ENCODE measurements around the gene DPRX. TPM values are rescaled to one million over a fixed set of nuclear protein-coding genes. Genes with fewer than 3 reads are reported as not detected.

DPRX gene
- total and polyA plus RNA-seq, 2 of the 13 experiments (the other 11 are each of a cell fraction or from before 2014, with no cell fraction given), result not detected

DNA sequence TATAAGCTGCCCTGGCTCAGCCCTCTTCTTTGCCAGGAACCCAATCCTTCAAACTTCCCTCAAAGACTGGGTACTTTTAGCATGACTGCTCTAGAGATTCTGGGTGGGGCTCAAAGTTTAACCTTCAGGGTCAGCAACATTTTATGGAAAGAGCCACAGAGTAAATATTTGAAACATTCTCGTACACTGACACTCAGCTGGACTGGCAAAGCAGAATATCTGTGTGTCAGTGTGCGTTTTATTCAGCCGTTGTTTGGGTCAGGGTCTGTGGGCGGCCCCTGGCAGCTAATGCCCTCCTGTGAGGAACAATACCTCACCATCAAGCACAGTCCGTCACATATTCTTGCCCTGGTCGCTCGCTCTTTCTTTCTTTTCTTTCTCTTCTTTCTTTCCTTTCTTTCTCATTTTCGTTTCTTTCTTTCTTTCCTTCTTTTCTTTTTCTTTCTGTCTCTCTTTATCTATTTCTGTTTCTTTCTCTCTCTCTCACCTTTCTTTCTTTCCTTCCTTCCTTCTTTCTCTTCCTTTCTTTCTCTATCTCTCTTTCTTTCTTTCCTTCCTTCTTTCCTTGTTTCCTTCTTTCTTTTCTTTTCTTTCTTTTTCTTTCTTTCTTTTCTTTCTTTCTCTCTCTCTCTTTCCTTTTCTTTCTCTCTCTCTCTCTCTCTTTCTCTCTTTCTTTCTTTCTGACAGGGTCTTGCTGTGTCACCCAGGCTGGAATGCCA, 10.7 kb downstream of the DPRX start (continued):
- TF ChIP-seq, protein P1, sequence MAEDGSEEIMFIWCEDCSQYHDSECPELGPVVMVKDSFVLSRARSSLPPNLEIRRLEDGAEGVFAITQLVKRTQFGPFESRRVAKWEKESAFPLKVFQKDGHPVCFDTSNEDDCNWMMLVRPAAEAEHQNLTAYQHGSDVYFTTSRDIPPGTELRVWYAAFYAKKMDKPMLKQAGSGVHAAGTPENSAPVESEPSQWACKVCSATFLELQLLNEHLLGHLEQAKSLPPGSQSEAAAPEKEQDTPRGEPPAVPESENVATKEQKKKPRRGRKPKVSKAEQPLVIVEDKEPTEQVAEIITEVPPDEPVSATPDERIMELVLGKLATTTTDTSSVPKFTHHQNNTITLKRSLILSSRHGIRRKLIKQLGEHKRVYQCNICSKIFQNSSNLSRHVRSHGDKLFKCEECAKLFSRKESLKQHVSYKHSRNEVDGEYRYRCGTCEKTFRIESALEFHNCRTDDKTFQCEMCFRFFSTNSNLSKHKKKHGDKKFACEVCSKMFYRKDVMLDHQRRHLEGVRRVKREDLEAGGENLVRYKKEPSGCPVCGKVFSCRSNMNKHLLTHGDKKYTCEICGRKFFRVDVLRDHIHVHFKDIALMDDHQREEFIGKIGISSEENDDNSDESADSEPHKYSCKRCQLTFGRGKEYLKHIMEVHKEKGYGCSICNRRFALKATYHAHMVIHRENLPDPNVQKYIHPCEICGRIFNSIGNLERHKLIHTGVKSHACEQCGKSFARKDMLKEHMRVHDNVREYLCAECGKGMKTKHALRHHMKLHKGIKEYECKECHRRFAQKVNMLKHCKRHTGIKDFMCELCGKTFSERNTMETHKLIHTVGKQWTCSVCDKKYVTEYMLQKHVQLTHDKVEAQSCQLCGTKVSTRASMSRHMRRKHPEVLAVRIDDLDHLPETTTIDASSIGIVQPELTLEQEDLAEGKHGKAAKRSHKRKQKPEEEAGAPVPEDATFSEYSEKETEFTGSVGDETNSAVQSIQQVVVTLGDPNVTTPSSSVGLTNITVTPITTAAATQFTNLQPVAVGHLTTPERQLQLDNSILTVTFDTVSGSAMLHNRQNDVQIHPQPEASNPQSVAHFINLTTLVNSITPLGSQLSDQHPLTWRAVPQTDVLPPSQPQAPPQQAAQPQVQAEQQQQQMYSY (CRISPR knock-in tag; IDR thresholded peaks at IDR 0.05), result no peak
- TF ChIP-seq ZNF720 (CRISPR knock-in tag; IDR thresholded peaks at IDR 0.05), result no peak

DNA sequence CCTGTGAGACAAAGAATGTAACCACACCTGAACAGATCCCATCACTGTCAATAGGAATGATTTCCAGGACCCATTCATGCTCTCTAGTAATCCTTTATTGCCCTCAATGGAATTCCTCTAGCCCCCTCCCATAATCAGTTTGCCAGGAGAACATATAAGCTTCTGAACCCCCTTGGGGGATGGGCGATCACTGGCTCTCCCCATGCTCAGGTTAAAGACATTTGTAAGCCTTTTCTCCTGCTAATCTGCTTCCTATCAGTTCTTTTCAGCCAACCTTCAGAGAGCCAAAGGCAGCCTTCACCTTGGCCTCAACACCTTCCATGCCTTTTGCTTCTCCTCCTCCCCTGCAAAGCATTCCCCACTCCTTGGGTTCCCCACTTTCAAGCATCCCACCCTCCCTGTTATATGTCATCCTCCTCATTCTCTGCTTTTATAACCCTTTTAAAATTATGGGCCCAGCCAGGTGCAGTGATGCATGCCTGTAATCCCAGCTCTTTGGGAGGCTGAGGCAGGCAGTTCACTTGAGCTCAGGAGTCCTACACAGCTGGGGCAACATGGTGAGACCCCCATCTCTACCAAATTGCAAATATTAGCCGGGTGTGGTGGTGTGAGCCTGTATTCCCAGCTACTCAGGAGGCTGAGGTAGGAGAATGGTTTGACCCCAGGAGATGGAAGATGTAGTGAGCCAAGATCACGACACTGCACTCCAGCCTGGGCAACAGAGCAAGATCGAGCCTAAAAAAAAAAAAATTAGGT, 12.4 kb downstream of the DPRX start:
- Histone ChIP-seq H3K4me1 (ENCODE audit: insufficient read depth, low read length) (peaks cover 59% of the 10 kb centered on the region), H3K27ac (ENCODE audit: extremely low read length, insufficient read depth, low read length) (no peak overlapping the region), H3K9me3 (ENCODE audit: low read length) (peaks cover 5% of the 10 kb centered on the region), H3K4me2 (ENCODE audit: low read depth, low read length) (no peak overlapping the region), H4K20me1 (ENCODE audit: insufficient read depth, low read length) (no peaks in the 10 kb centered on the region), H3K9ac (ENCODE audit: insufficient read depth, low read depth, low read length) (no peak overlapping the region), H3K79me2 (ENCODE audit: insufficient read depth, low read length) (no peaks in the 10 kb centered on the region), H2AFZ (ENCODE audit: low read length) (no peak overlapping the region), H3K36me3 (replicated peaks in 1 of 2; ENCODE audit: control insufficient read depth in 1 of 2, insufficient read depth in 2 of 2, low read length in 2 of 2) (no peaks in the 10 kb centered on the region), H3K4me3 (replicated peaks in 1 of 3; ENCODE audit: insufficient read depth in 1 of 3, low read depth in 2 of 3, low read length in 3 of 3) (no peak overlapping the region), H3K27me3 (ENCODE audit: control insufficient read depth in 1 of 2, insufficient read depth in 2 of 2, low read length in 2 of 2) (no peaks in the 10 kb centered on the region)
- in situ Hi-C loops (cut with HindIII; ENCODE audit: extremely low pct_ligation_motif_present, low pct_unique_long_range_greater_than_20kb), result no loop called here
- intact Hi-C loops (cut with micrococcal nuclease; ENCODE audit: unreplicated experiment), result no loop called here
- no peak for DNase-seq (ENCODE audit: low spot score)
- no peak for ATAC-seq
- no TSS peak for BruUV-seq (replicated peaks)
- ChIA-PET CTCF (ENCODE audit: low intra/inter-chr PET ratio, low total read pairs) (no interaction called here), POLR2A (no interaction called here)
- FAIRE-seq, result no peak
- WGBS (ENCODE audit: low lambda C conversion rate), result 79% methylated on average over 4 of the region's 4 CpGs
- TF ChIP-seq, protein P2, sequence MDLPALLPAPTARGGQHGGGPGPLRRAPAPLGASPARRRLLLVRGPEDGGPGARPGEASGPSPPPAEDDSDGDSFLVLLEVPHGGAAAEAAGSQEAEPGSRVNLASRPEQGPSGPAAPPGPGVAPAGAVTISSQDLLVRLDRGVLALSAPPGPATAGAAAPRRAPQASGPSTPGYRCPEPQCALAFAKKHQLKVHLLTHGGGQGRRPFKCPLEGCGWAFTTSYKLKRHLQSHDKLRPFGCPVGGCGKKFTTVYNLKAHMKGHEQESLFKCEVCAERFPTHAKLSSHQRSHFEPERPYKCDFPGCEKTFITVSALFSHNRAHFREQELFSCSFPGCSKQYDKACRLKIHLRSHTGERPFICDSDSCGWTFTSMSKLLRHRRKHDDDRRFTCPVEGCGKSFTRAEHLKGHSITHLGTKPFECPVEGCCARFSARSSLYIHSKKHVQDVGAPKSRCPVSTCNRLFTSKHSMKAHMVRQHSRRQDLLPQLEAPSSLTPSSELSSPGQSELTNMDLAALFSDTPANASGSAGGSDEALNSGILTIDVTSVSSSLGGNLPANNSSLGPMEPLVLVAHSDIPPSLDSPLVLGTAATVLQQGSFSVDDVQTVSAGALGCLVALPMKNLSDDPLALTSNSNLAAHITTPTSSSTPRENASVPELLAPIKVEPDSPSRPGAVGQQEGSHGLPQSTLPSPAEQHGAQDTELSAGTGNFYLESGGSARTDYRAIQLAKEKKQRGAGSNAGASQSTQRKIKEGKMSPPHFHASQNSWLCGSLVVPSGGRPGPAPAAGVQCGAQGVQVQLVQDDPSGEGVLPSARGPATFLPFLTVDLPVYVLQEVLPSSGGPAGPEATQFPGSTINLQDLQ (CRISPR knock-in tag; IDR thresholded peaks at IDR 0.05), result no peak
- TF ChIP-seq, protein P3, sequence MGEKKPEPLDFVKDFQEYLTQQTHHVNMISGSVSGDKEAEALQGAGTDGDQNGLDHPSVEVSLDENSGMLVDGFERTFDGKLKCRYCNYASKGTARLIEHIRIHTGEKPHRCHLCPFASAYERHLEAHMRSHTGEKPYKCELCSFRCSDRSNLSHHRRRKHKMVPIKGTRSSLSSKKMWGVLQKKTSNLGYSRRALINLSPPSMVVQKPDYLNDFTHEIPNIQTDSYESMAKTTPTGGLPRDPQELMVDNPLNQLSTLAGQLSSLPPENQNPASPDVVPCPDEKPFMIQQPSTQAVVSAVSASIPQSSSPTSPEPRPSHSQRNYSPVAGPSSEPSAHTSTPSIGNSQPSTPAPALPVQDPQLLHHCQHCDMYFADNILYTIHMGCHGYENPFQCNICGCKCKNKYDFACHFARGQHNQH (CRISPR knock-in tag; IDR thresholded peaks at IDR 0.05), result no peak
- TF ChIP-seq MTA3 (CRISPR knock-in tag; IDR thresholded peaks at IDR 0.05) (no peak), SALL1 (CRISPR knock-in tag; IDR thresholded peaks at IDR 0.05) (no peak), ZNF501 (CRISPR knock-in tag; IDR thresholded peaks at IDR 0.05) (no peak), ZNF570 (CRISPR knock-in tag; IDR thresholded peaks at IDR 0.05; ENCODE audit: borderline replicate concordance) (no peak)
- TF ChIP-seq, protein P4, sequence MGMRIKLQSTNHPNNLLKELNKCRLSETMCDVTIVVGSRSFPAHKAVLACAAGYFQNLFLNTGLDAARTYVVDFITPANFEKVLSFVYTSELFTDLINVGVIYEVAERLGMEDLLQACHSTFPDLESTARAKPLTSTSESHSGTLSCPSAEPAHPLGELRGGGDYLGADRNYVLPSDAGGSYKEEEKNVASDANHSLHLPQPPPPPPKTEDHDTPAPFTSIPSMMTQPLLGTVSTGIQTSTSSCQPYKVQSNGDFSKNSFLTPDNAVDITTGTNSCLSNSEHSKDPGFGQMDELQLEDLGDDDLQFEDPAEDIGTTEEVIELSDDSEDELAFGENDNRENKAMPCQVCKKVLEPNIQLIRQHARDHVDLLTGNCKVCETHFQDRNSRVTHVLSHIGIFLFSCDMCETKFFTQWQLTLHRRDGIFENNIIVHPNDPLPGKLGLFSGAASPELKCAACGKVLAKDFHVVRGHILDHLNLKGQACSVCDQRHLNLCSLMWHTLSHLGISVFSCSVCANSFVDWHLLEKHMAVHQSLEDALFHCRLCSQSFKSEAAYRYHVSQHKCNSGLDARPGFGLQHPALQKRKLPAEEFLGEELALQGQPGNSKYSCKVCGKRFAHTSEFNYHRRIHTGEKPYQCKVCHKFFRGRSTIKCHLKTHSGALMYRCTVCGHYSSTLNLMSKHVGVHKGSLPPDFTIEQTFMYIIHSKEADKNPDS (CRISPR knock-in tag; IDR thresholded peaks at IDR 0.05), result no peak
